CD4-positive, alpha-beta T cell (primary cell): ENCODE results near the gene SNTG2. TPM values are rescaled to one million over a fixed set of nuclear protein-coding genes. Genes with fewer than 3 reads are reported as not detected.

ENCODE experiments used
- ATAC-seq: fragments of 200-7000 bp; cut with Tn5 transposase; one replicate; pipeline ENCODE4 v1.10.0; 2022; ENCODE audit warnings: mild to moderate bottlenecking; ENCODE audit not compliant: poor library complexity
- CTCF ChIA-PET: fragments of 350-600 bp; sonication (Branson Sonifier 250); formaldehyde crosslinking; loops from one replicate; lab custom pipeline; 2021; ENCODE audit warnings: antibody characterized with exemption, inconsistent platforms; lab: Charles Lee
- POLR2A ChIA-PET: fragments of 350-600 bp; sonication (Branson Sonifier 250); formaldehyde crosslinking; loops from one replicate; lab custom pipeline; 2021; ENCODE audit warnings: antibody characterized with exemption, inconsistent platforms; lab: Charles Lee
- DNase-seq, 14 experiments: peaks; one replicate each; pipeline ENCODE4 v3.0.0-alpha.2; 2013 to 2020; ENCODE audit warnings: mixed read lengths in 2 of 14
- H3K27ac ChIP-seq, 2 donors: one replicate each; pipeline versions ENCODE4 v1.5.1 to v1.7.0; 2013; ENCODE audit warnings: low read length in 2 of 2, low read depth in 1 of 2, mild to moderate bottlenecking in 1 of 2
- H3K27me3 ChIP-seq, 2 experiments: 1 replicate in 1 of 2; 2 replicates in 1 of 2; pipeline versions ENCODE4 v1.6.1 to v1.7.0; 2013; ENCODE audit warnings: low read length in 2 of 2, control low read depth in 1 of 2, mild to moderate bottlenecking in 1 of 2, moderate library complexity in 1 of 2; ENCODE audit not compliant: insufficient read depth in 2 of 2, control insufficient read depth in 1 of 2
- H3K36me3 ChIP-seq: one replicate; pipeline ENCODE4 v1.6.1; 2013; ENCODE audit warnings: low read length, control low read depth; ENCODE audit not compliant: insufficient read depth
- H3K4me1 ChIP-seq: one replicate; pipeline ENCODE4 v1.6.1; 2013; ENCODE audit warnings: low read length, control low read depth; ENCODE audit not compliant: insufficient read depth
- H3K4me3 ChIP-seq: one replicate; pipeline ENCODE4 v1.5.1; 2013; ENCODE audit warnings: mild to moderate bottlenecking, low read length, moderate library complexity
- H3K9me3 ChIP-seq, 2 experiments: 1 replicate in 1 of 2; 2 replicates in 1 of 2; pipeline versions ENCODE4 v1.6.1 to v1.7.0; 2013; ENCODE audit warnings: low read length in 2 of 2, mild to moderate bottlenecking in 2 of 2, control low read depth in 1 of 2, moderate library complexity in 1 of 2; ENCODE audit not compliant: control insufficient read depth in 1 of 2, insufficient read depth in 1 of 2
- H3K27ac Mint-ChIP-seq: one replicate; pipeline ENCODE4 v1.8.0; 2020; ENCODE audit warnings: mixed read lengths
- H3K27me3 Mint-ChIP-seq: one replicate; pipeline ENCODE4 v1.8.0; 2021; ENCODE audit warnings: mixed read lengths
- H3K36me3 Mint-ChIP-seq: one replicate; pipeline ENCODE4 v1.8.0; 2021; ENCODE audit warnings: low read depth, mixed read lengths
- H3K4me1 Mint-ChIP-seq: one replicate; pipeline ENCODE4 v1.8.0; 2021; ENCODE audit warnings: low read depth, mixed read lengths
- H3K4me3 Mint-ChIP-seq: one replicate; pipeline ENCODE4 v1.8.0; 2020; ENCODE audit warnings: mild to moderate bottlenecking, mixed read lengths
- H3K9me3 Mint-ChIP-seq: one replicate; pipeline ENCODE4 v1.8.0; 2020; ENCODE audit warnings: mixed read lengths
- CTCF ChIP-seq: fragments of 200-600 bp; IDR thresholded peaks from one replicate; pipeline ENCODE4 v1.8.0; 2022; ENCODE audit warnings: antibody characterized with exemption, mild to moderate bottlenecking
- intact Hi-C, 2 experiments: fragments of 100-400 bp; cut with DNase I in 1 of 2; cut with micrococcal nuclease in 1 of 2; formaldehyde crosslinking; loops; one replicate each; pipeline versions ENCODE4 v1.15.1 to v1.9.0; 2023 to 2025; cut with DNase I, micrococcal nuclease
- total RNA-seq, 174 experiments: library from RNA in 2 of 174; stranded (reverse) in 2 of 174; gene quantifications; one replicate each; pipeline ENCODE4 v1.2.3 and lab custom pipeline; 2021 to 2026

The SNTG2 gene
- total RNA-seq, 2 experiments from 2014 or later = 1.1 to 1.5 TPM

- Mint-ChIP-seq H3K27ac (no peak overlapping the region), H3K27me3 (peaks cover 4% of the 10 kb centered on the region), H3K9me3 (no peaks in the 10 kb centered on the region), H3K4me1 (no peaks in the 10 kb centered on the region), H3K36me3 (no peaks in the 10 kb centered on the region), H3K4me3 (no peak overlapping the region)
- DNase-seq = no peak
- Histone ChIP-seq H3K4me1 (no peaks in the 10 kb centered on the region), H3K36me3 (no peaks in the 10 kb centered on the region), H3K27ac (no peak overlapping the region), H3K4me3 (no peak overlapping the region), H3K27me3 (peaks cover 0 to 4% of the 10 kb centered on the region in 2 experiments), H3K9me3 (no peaks in the 10 kb centered on the region)
- ATAC-seq = no peak
- no peak for TF ChIP-seq CTCF
- CTCF ChIA-PET = no interaction called here
- POLR2A ChIA-PET = no interaction called here
- intact Hi-C loops = no loop called here
These were observed 132.0 kb downstream of the SNTG2 start for GRCh38 chr2:1082456-1083205.

- Mint-ChIP-seq H3K27ac (no peak overlapping the region), H3K27me3 (no peaks in the 10 kb centered on the region), H3K4me1 (no peaks in the 10 kb centered on the region), H3K9me3 (no peaks in the 10 kb centered on the region), H3K4me3 (no peak overlapping the region), H3K36me3 (no peaks in the 10 kb centered on the region)
- peaks cover 0 to 6% of the 10 kb centered on the region in 2 experiments for H3K9me3 ChIP-seq
- ATAC-seq = no peak
- intact Hi-C loops = no loop called here
- no peak for TF ChIP-seq CTCF
- H3K27ac ChIP-seq = no peak overlapping the region
- H3K4me1 ChIP-seq = no peaks in the 10 kb centered on the region
- no peak for DNase-seq
- H3K27me3 ChIP-seq = no peaks in the 10 kb centered on the region
- ChIA-PET POLR2A (no interaction called here), CTCF (no interaction called here)
- H3K4me3 ChIP-seq = no peak overlapping the region
- H3K36me3 ChIP-seq = no peaks in the 10 kb centered on the region
These were observed 137.7 kb downstream of the SNTG2 start for GRCh38 chr2:1088192-1088860.

GRCh38 chr2:1088940-1089339 lies 138.3 kb downstream of the SNTG2 start:
- no peak overlapping the region for H3K4me3 Mint-ChIP-seq

More at GRCh38 chr2:1088940-1089339, 138.3 kb downstream of the SNTG2 start:
- ChIA-PET POLR2A (no interaction called here), CTCF (no interaction called here)
- intact Hi-C loops = no loop called here
- H3K27ac Mint-ChIP-seq = no peak overlapping the region
- no peaks in the 10 kb centered on the region for H3K27me3 Mint-ChIP-seq
- Histone ChIP-seq H3K4me1 (peaks cover 3% of the 10 kb centered on the region), H3K9me3 (peaks cover 0 to 6% of the 10 kb centered on the region in 2 experiments), H3K4me3 (no peak overlapping the region), H3K27me3 (no peaks in the 10 kb centered on the region), H3K27ac (no peak overlapping the region), H3K36me3 (no peaks in the 10 kb centered on the region)
- no peaks in the 10 kb centered on the region for H3K36me3 Mint-ChIP-seq
- no peaks in the 10 kb centered on the region for H3K4me1 Mint-ChIP-seq
- ATAC-seq (no peak), DNase-seq (no peak)
- TF ChIP-seq CTCF = no peak
- H3K9me3 Mint-ChIP-seq = no peaks in the 10 kb centered on the region
